Small intestine (tissue), 7 donors: ENCODE measurements around the gene WDR37. TPM values are rescaled to one million over a fixed set of nuclear protein-coding genes. Genes with fewer than 3 reads are reported as not detected.
"Not testable (repeated sequence)": the region's sequence is repeated elsewhere in the genome, so short reads cannot be mapped to it uniquely, and the experiment has no call there.

Source experiments
- DNase-seq, 2 donors: peaks; one replicate each; pipeline versions ENCODE4 v3.0.0 to v3.0.0-alpha.2; 2013
- FAIRE-seq: peaks from 2 replicates; lab custom pipeline; 2012; peaks lifted over from hg19 to GRCh38; lab: Jason Lieb, UNC
- H3K27ac ChIP-seq, 3 donors: one replicate each; pipeline ENCODE4 v1.5.1; 2013; ENCODE audit warnings: low read length in 2 of 3, mild to moderate bottlenecking in 2 of 3, control low read depth in 1 of 3, inconsistent platforms in 1 of 3, low read depth in 1 of 3, moderate library complexity in 1 of 3
- H3K27me3 ChIP-seq, 3 donors: one replicate each; pipeline ENCODE4 v1.6.1; 2013; ENCODE audit warnings: low read length in 3 of 3, inconsistent platforms in 1 of 3; ENCODE audit not compliant: control insufficient read depth in 3 of 3, insufficient read depth in 3 of 3
- H3K36me3 ChIP-seq, 3 donors: one replicate each; pipeline ENCODE4 v1.6.1; 2013; ENCODE audit warnings: low read length in 3 of 3, inconsistent platforms in 1 of 3, low read depth in 1 of 3, mild to moderate bottlenecking in 1 of 3, moderate library complexity in 1 of 3; ENCODE audit not compliant: control insufficient read depth in 3 of 3, insufficient read depth in 2 of 3
- H3K4me1 ChIP-seq, 3 donors: one replicate each; pipeline ENCODE4 v1.6.1; 2013; ENCODE audit warnings: low read length in 2 of 3, inconsistent platforms in 1 of 3, low read depth in 1 of 3, mild to moderate bottlenecking in 1 of 3, moderate library complexity in 1 of 3; ENCODE audit not compliant: control insufficient read depth in 3 of 3, insufficient read depth in 2 of 3
- H3K4me3 ChIP-seq, 3 donors: one replicate each; pipeline ENCODE4 v1.5.1; 2013; ENCODE audit warnings: low read length in 3 of 3, control low read depth in 1 of 3, inconsistent platforms in 1 of 3, low read depth in 1 of 3, mild to moderate bottlenecking in 1 of 3, moderate library complexity in 1 of 3
- H3K9me3 ChIP-seq, 2 donors: one replicate each; pipeline ENCODE4 v1.6.1; 2013; ENCODE audit warnings: low read depth in 1 of 2, low read length in 1 of 2; ENCODE audit not compliant: control insufficient read depth in 2 of 2, insufficient read depth in 1 of 2
- WGBS, 3 donors: extraction: QIAGEN DNeasy Blood & Tissue Kit; methylation state at CpG; one replicate each; pipeline ENCODE4 v1.1.7; 2013; 5-methylcytosine and 5-hydroxymethylcytosine counted together
- polyA plus RNA-seq, 4 donors: library from polyadenylated mRNA; stranded (reverse) in 3 of 4; unstranded in 1 of 4; fragments of 200-250 nt in 3 of 4; fragments of 120-200 nt in 1 of 4; gene quantifications; one replicate each; pipeline versions ENCODE4 v1.2.1 to v1.2.3, GENCODE V29; 2013
- donor health status: healthy with polysubstance abuse.
- donor health status: control.
- donor health status: control.
- donor health status: Bipolar disorder and iron deficiency.
- donor health status: healthy.

The WDR37 gene
- polyA plus RNA-seq, 4 donors, result 6.8 to 14.8 (median 7.7) TPM

DNA sequence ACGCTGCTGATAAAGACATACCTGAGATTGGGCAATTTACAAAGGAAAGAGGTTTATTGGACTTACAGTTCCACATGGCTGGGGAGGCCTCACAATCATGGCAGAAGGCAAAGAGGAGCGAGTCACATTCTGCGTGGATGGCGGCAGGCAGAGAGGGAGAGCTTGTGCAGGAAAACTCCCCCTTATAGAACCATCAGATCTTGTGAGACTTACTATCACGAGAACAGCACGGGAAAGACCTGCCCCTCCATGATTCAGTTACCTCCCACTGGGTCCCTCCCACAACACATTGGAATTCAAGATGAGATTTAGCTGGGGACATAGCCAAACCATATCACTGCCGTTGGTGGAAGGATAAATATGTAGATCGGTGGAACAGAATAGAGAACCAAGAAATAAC is 10.5 kb downstream of the WDR37 start:
- not testable (repeated sequence) for H3K9me3 ChIP-seq, H3K4me3 ChIP-seq, H3K36me3 ChIP-seq, H3K4me1 ChIP-seq, FAIRE-seq, DNase-seq, H3K27ac ChIP-seq, H3K27me3 ChIP-seq
- WGBS, 3 donors, result 93 to 97% (median 95%) methylated on average over 8 of the region's 8 CpGs

GRCh38 chr10:1068380-1069361 is 12.5 kb downstream of the WDR37 start:
- H3K4me1 ChIP-seq, result no peaks in the 10 kb centered on the region
- peak; percentile 32 to 33 for DNase-seq
- no peaks in the 10 kb centered on the region for H3K27me3 ChIP-seq
- no peak for FAIRE-seq
- no peaks in the 10 kb centered on the region for H3K9me3 ChIP-seq
- peak overlapping the region in 1 of 3 donors; percentile 13 for H3K27ac ChIP-seq
- H3K4me3 ChIP-seq, result no peak overlapping the region
- peaks cover 4 to 8% (median 6%) of the 10 kb centered on the region in 3 donors for H3K36me3 ChIP-seq
- 80 to 86% (median 84%) methylated on average over 10 of the region's 10 CpGs for WGBS, 3 donors

- H3K36me3 ChIP-seq, result peaks cover 6 to 25% (median 6%) of the 10 kb centered on the region in 3 donors
- H3K27ac ChIP-seq, result no peak overlapping the region
- no peaks in the 10 kb centered on the region for H3K9me3 ChIP-seq
- no peaks in the 10 kb centered on the region for H3K4me1 ChIP-seq
- DNase-seq (no peak), FAIRE-seq (no peak)
- H3K27me3 ChIP-seq, result no peaks in the 10 kb centered on the region
- no peak overlapping the region for H3K4me3 ChIP-seq
- 87 to 91% (median 87%) methylated on average over 7 of the region's 7 CpGs for WGBS, 3 donors
Observed at GRCh38 chr10:1070919-1071318, 14.7 kb downstream of the WDR37 start.

- Histone ChIP-seq H3K27ac (no peak overlapping the region), H3K4me3 (no peak overlapping the region), H3K4me1 (no peaks in the 10 kb centered on the region), H3K36me3 (peaks cover 6 to 27% (median 9%) of the 10 kb centered on the region in 3 donors), H3K27me3 (no peaks in the 10 kb centered on the region), H3K9me3 (peaks cover 0 to 2% of the 10 kb centered on the region in 2 donors)
- 94 to 95% (median 94%) methylated on average over 24 of the region's 24 CpGs for WGBS, 3 donors
- DNase-seq (no peak), FAIRE-seq (no peak)
Observed at GRCh38 chr10:1074052-1074747, 18.0 kb downstream of the WDR37 start.

GRCh38 chr10:1074748-1075308 is 18.6 kb downstream of the WDR37 start:
- WGBS, 3 donors, result 85 to 91% (median 90%) methylated on average over 18 of the region's 18 CpGs
- H3K9me3 ChIP-seq, result peaks cover 0 to 2% of the 10 kb centered on the region in 2 donors
- H3K27me3 ChIP-seq, result no peaks in the 10 kb centered on the region
- no peak overlapping the region for H3K27ac ChIP-seq
- peaks cover 6 to 31% (median 9%) of the 10 kb centered on the region in 3 donors for H3K36me3 ChIP-seq
- no peak for FAIRE-seq
- no peak overlapping the region for H3K4me3 ChIP-seq
- DNase-seq, result peak in 1 of 2 donors; percentile 17
- H3K4me1 ChIP-seq, result no peaks in the 10 kb centered on the region

DNA sequence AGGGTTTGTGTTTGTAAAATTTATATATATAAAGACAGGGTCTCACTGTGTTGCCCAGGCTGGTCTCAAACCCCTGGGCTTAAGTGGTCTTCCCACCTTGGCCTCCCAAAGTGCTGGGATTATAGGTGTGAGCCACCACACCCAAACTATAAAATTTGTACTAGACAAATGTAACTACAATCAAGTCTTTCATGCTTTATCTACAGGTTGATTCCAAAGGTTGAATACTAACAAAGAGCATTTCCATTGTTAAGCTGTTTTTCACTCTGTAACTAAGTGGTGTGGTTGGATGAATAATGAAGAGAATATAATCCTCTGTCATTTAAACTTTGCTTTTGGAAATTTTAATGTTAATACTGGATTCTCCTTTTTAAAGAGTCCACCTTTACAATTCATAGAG is 22.5 kb downstream of the WDR37 start:
- FAIRE-seq, result no peak
- DNase-seq, result peak; percentile 35 to 75
- Histone ChIP-seq H3K27ac (peak overlapping the region in 1 of 3 donors; percentile 22), H3K4me3 (no peak overlapping the region), H3K36me3 (peaks cover 5 to 40% (median 13%) of the 10 kb centered on the region in 3 donors), H3K9me3 (peaks cover 0 to 2% of the 10 kb centered on the region in 2 donors), H3K27me3 (no peaks in the 10 kb centered on the region), H3K4me1 (no peaks in the 10 kb centered on the region)

GRCh38 chr10:1083581-1083980 is 27.4 kb downstream of the WDR37 start:
- no peak overlapping the region for H3K27ac ChIP-seq
- H3K36me3 ChIP-seq, result peaks cover 15 to 55% (median 29%) of the 10 kb centered on the region in 3 donors

More at GRCh38 chr10:1083581-1083980, 27.4 kb downstream of the WDR37 start:
- no peaks in the 10 kb centered on the region for H3K4me1 ChIP-seq
- no peak for FAIRE-seq
- no peak overlapping the region for H3K4me3 ChIP-seq
- 94 to 96% (median 96%) methylated on average over 17 of the region's 17 CpGs for WGBS, 3 donors
- H3K27me3 ChIP-seq, result no peaks in the 10 kb centered on the region
- no peak for DNase-seq
- H3K9me3 ChIP-seq, result peaks cover 0 to under 1% of the 10 kb centered on the region in 2 donors
